Lower lobe of right lung (tissue), 2 donors: ENCODE measurements around the gene CTBP1. TPM values are rescaled to one million over a fixed set of nuclear protein-coding genes. Genes with fewer than 3 reads are reported as not detected.

Source experiments
- ATAC-seq, 2 donors: fragments of 200-7000 bp; cut with Tn5 transposase; one replicate each; pipeline ENCODE4 v1.9.1; 2020 to 2022; ENCODE audit warnings: mild to moderate bottlenecking in 2 of 2, moderate library complexity in 2 of 2
- DNase-seq: peaks from one replicate; pipeline ENCODE4 v3.0.0-alpha.2; 2020
- H3K27ac ChIP-seq: fragments of 200-600 bp; one replicate; pipeline ENCODE4 v1.8.0; 2022
- H3K27me3 ChIP-seq: fragments of 200-600 bp; one replicate; pipeline ENCODE4 v1.8.0; 2022; ENCODE audit warnings: low read depth
- H3K36me3 ChIP-seq: fragments of 200-600 bp; one replicate; pipeline ENCODE4 v1.8.0; 2022; ENCODE audit warnings: mild to moderate bottlenecking
- H3K4me1 ChIP-seq: fragments of 200-600 bp; one replicate; pipeline ENCODE4 v1.8.0; 2022
- H3K4me3 ChIP-seq: fragments of 200-600 bp; one replicate; pipeline ENCODE4 v1.8.0; 2022; ENCODE audit warnings: mild to moderate bottlenecking
- H3K9me3 ChIP-seq: fragments of 200-600 bp; one replicate; pipeline ENCODE4 v1.8.0; 2022
- intact Hi-C: fragments of 100-400 bp; cut with DNase I; formaldehyde crosslinking; loops from one replicate; pipeline ENCODE4 v1.11.0; 2022
- total RNA-seq: library from RNA; stranded (reverse); fragmentation: NEBNext Ultra II Directional; extraction: Animal tissue kit (Norgen Biotek cat#: 25700); gene quantifications from one replicate; pipeline ENCODE4 v1.2.1, GENCODE V29; 2021
- TF ChIP-seq, protein P1 (sequence below): fragments of 200-600 bp; IDR thresholded peaks from one replicate; pipeline ENCODE4 v1.8.0; 2022; ENCODE audit warnings: antibody characterized with exemption, mild to moderate bottlenecking
- donor health status: DM: no; HTN: yes; CAD: no; lungs with severe emphysema.

CTBP1 gene
- total RNA-seq, 1 donor from 2014 or later: 165 TPM

GRCh38 chr4:1291996-1292702 lies 43.2 kb upstream of the CTBP1 start:
- Histone ChIP-seq H3K4me3 (no peak overlapping the region), H3K4me1 (peaks cover 44% of the 10 kb centered on the region), H3K27me3 (no peaks in the 10 kb centered on the region), H3K9me3 (no peaks in the 10 kb centered on the region), H3K36me3 (peaks cover 8% of the 10 kb centered on the region), H3K27ac (no peak overlapping the region)
- TF ChIP-seq, protein P1, sequence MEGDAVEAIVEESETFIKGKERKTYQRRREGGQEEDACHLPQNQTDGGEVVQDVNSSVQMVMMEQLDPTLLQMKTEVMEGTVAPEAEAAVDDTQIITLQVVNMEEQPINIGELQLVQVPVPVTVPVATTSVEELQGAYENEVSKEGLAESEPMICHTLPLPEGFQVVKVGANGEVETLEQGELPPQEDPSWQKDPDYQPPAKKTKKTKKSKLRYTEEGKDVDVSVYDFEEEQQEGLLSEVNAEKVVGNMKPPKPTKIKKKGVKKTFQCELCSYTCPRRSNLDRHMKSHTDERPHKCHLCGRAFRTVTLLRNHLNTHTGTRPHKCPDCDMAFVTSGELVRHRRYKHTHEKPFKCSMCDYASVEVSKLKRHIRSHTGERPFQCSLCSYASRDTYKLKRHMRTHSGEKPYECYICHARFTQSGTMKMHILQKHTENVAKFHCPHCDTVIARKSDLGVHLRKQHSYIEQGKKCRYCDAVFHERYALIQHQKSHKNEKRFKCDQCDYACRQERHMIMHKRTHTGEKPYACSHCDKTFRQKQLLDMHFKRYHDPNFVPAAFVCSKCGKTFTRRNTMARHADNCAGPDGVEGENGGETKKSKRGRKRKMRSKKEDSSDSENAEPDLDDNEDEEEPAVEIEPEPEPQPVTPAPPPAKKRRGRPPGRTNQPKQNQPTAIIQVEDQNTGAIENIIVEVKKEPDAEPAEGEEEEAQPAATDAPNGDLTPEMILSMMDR: no peak
- ATAC-seq: no peak
- intact Hi-C loops: no loop called here
- DNase-seq: no peak

DNA sequence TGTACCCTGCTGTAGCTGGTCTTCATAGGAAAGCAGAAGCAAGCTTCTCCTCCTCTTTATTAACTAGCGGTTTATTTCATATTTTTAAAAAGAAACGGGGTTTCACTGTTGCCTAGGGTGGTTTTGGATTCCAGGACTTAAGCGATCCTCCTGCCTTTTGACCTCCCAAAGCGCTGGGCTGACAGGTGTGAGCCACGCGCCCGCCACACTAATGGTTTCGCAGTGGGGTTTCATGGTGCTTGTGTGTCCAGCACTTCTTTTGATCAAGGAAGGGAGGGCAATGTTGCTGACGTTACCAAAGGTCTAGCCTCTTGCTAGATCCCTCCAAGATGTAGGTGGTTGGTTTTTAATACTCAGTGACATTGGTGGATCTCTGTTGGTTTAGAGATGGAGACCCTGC lies 42.2 kb upstream of the CTBP1 start:
- Histone ChIP-seq H3K4me3 (peak overlapping the region; percentile 96), H3K36me3 (no peaks in the 10 kb centered on the region), H3K27ac (peak overlapping the region; percentile 94), H3K4me1 (peaks cover 44% of the 10 kb centered on the region), H3K27me3 (no peaks in the 10 kb centered on the region), H3K9me3 (no peaks in the 10 kb centered on the region)
- DNase-seq (no peak), ATAC-seq (no peak)
- intact Hi-C loops: no loop called here
- TF ChIP-seq, protein P1: no peak

DNA sequence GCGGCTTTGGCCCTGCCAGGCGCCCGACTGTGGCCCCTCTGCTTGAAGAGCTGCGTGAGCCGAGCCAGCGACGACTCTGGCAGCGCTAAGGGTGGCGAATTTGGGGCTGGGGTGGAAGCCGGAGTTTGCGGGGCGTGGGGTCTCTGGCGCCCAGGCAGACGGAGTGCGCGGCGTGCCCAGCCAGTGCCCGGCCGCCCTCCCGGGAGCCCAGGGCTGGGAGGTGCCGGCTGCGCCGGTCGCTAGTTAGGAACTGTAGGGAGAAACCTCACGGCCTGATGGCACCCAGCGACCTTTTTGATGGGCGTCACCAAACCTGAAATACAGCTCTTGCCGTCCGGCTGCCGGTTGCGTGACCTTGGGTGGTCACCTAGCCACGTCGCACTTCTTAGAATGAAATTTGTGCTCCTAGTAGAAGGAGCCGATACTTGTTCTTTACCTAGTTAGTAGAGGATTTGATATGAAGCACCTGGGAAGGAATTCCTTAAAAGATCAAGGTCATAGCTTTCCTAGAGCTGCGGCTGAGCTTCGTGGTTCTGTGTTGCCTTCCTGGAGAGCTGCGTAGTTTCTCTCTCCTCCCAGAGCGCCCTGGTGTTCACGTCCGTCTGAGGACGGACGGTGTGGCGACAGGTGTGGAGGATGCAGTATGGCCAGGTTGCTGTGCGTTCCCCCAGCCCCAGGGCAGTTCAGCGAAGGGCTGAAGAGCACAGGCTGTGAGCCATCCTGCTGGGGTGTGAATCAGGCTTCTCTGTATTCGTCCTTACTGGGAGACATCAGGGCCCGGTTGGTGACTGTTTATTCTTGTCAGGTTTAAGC lies 41.4 kb upstream of the CTBP1 start:
- H3K9me3 ChIP-seq: no peaks in the 10 kb centered on the region
- H3K27ac ChIP-seq: peak overlapping the region; percentile 94
- DNase-seq: no peak
- no peaks in the 10 kb centered on the region for H3K36me3 ChIP-seq
- no peaks in the 10 kb centered on the region for H3K27me3 ChIP-seq
- TF ChIP-seq, protein P1: no peak
- ATAC-seq: peak; percentile 2 to 11
- intact Hi-C loops: no loop called here
- H3K4me3 ChIP-seq: peak overlapping the region; percentile 96
- H3K4me1 ChIP-seq: peaks cover 43% of the 10 kb centered on the region

GRCh38 chr4:1289207-1290164 lies 40.6 kb upstream of the CTBP1 start, which contains the start of gene MAEA:
TSS of gene MAEA (plus strand) at chr4:1289891. CDS start at chr4:1289914, 23 bp downstream.
- Histone ChIP-seq H3K27me3 (no peaks in the 10 kb centered on the region), H3K36me3 (no peaks in the 10 kb centered on the region), H3K4me3 (peak within 1 kb of the TSS; percentile 96), H3K4me1 (peaks cover 36% of the 10 kb centered on the region), H3K27ac (peak within 1 kb of the TSS; percentile 94), H3K9me3 (no peaks in the 10 kb centered on the region)
- TF ChIP-seq, protein P1: no peak
- intact Hi-C loops: no loop called here
- peak; percentile 98 to 100 for ATAC-seq
- peak; percentile 97 for DNase-seq

GRCh38 chr4:1288786-1289185 lies 39.9 kb upstream of the CTBP1 start:
- peaks cover 30% of the 10 kb centered on the region for H3K4me1 ChIP-seq
- TF ChIP-seq, protein P1: no peak
- peak overlapping the region; percentile 94 for H3K27ac ChIP-seq
- ATAC-seq (no peak), DNase-seq (no peak)
- H3K36me3 ChIP-seq: no peaks in the 10 kb centered on the region
- intact Hi-C loops: no loop called here
- no peaks in the 10 kb centered on the region for H3K27me3 ChIP-seq
- peak overlapping the region; percentile 96 for H3K4me3 ChIP-seq
- no peaks in the 10 kb centered on the region for H3K9me3 ChIP-seq
